Mucosa of descending colon (tissue), 3 donors: ENCODE results near the gene PRKCZ. TPM values are rescaled to one million over a fixed set of nuclear protein-coding genes. Genes with fewer than 3 reads are reported as not detected.

Source experiments
- ATAC-seq: fragments of 200-7000 bp; cut with Tn5 transposase; one replicate; pipeline ENCODE4 v1.9.1; 2020; ENCODE audit warnings: mild to moderate bottlenecking, moderate library complexity
- DNase-seq, 3 donors: peaks; one replicate each; pipeline ENCODE4 v3.0.0-alpha.2; 2020
- H3K36me3 ChIP-seq: fragments of 200-600 bp; one replicate; pipeline ENCODE4 v1.8.0; 2021; ENCODE audit warnings: low read depth, mild to moderate bottlenecking
- H3K4me1 ChIP-seq: fragments of 200-600 bp; one replicate; pipeline ENCODE4 v1.8.0; 2021; ENCODE audit warnings: low read depth, mild to moderate bottlenecking
- H3K4me3 ChIP-seq: fragments of 200-600 bp; one replicate; pipeline ENCODE4 v1.8.0; 2021; ENCODE audit warnings: mild to moderate bottlenecking
- H3K9me3 ChIP-seq: fragments of 200-600 bp; one replicate; pipeline ENCODE4 v1.8.0; 2021; ENCODE audit warnings: mild to moderate bottlenecking
- intact Hi-C, 2 donors: fragments of 100-400 bp; cut with DNase I in 1 of 2; cut with micrococcal nuclease in 1 of 2; formaldehyde crosslinking; loops; one replicate each; pipeline versions ENCODE4 v1.11.0 to v1.11.1; 2022; cut with DNase I, micrococcal nuclease
- total RNA-seq, 3 donors: library from RNA; stranded (reverse); fragmentation: NEBNext Ultra II Directional in 2 of 3; extraction: Animal tissue kit (Norgen Biotek cat#: 25700) in 2 of 3; gene quantifications; one replicate each; pipeline versions ENCODE4 v1.2.1 to v1.2.4, GENCODE V29; 2021 to 2023
- TF ChIP-seq, protein P1 (sequence below): fragments of 200-600 bp; IDR thresholded peaks from one replicate; pipeline ENCODE4 v1.8.0; 2022; ENCODE audit warnings: antibody characterized with exemption, mild to moderate bottlenecking
- donor health status: DM: no; HTN: no; CAD: no; lungs with moderate emphysema.
- donor health status: DM: no; HTN: no; CAD: no.
- donor health status: DM: no; HTN: yes; CAD: no.

The PRKCZ gene
- total RNA-seq, 3 donors from 2014 or later: 38.9 to 80.2 (median 53.7) TPM

DNA sequence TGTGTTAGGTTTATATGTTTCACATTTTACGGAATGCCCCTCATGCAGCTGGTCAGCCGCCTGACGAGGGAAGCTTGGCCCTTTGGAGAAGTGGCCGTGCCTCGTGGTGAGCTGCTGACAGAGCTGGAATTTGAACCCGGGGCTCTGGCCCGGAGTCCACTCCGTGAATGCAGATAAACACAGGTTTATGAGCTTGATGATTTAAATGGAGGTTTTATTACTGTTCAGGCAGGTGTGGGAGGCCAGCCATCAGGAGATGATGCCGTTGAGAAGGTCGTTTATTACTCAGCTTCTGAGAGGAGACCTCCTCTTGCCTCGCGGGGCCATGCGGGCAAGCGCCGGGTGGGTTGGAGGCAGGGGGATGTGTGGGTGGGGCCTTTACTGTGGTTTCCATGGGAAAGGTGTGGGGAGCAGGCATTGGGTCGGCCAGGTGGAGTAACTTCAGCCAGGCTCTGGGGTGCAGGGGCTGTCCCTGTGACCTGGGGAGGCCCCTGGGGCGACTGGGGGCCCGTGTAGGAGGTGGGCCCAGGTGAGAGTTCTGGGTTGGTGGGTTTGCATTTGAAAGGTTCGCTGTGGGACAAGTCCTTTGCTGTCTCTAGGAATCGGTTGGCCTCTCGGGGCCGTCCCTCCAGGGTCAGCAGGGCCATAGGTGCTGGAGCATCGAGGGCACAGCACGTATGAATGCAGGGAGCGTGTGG lies 22.0 kb downstream of the PRKCZ start:
- intact Hi-C loops: no loop called here
- TF ChIP-seq, protein P1, sequence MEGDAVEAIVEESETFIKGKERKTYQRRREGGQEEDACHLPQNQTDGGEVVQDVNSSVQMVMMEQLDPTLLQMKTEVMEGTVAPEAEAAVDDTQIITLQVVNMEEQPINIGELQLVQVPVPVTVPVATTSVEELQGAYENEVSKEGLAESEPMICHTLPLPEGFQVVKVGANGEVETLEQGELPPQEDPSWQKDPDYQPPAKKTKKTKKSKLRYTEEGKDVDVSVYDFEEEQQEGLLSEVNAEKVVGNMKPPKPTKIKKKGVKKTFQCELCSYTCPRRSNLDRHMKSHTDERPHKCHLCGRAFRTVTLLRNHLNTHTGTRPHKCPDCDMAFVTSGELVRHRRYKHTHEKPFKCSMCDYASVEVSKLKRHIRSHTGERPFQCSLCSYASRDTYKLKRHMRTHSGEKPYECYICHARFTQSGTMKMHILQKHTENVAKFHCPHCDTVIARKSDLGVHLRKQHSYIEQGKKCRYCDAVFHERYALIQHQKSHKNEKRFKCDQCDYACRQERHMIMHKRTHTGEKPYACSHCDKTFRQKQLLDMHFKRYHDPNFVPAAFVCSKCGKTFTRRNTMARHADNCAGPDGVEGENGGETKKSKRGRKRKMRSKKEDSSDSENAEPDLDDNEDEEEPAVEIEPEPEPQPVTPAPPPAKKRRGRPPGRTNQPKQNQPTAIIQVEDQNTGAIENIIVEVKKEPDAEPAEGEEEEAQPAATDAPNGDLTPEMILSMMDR: no peak
- DNase-seq (peak; percentile 77 to 80 (median 79)), ATAC-seq (peak; percentile 95)
- peaks cover 4% of the 10 kb centered on the region for H3K9me3 ChIP-seq
- H3K36me3 ChIP-seq: peaks cover 4% of the 10 kb centered on the region
- peaks cover 20% of the 10 kb centered on the region for H3K4me1 ChIP-seq
- no peak overlapping the region for H3K4me3 ChIP-seq

DNA sequence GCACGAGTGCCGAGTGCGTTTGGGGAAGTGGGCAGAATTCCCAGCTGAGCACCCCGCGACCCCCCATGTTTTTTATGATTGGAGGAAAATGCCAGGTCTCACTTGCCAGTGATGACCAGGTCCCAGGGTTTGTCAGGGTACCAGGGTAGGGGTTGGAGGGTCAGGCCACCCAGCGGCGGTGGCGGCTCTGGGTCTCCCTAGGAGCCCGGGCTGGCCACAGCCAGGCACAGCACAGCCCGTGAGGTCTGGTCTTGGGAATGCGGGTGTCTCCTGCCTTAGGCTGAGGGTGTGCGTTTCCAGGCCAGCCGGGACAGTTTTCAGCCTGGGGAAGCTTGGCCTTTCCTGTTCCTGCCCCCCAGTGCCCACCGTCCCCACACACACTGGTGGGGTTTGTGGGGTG lies 22.7 kb downstream of the PRKCZ start:
- Histone ChIP-seq H3K36me3 (peaks cover 4% of the 10 kb centered on the region), H3K9me3 (peaks cover 11% of the 10 kb centered on the region), H3K4me3 (no peak overlapping the region), H3K4me1 (peaks cover 20% of the 10 kb centered on the region)
- intact Hi-C loops: no loop called here
- ATAC-seq (no peak), DNase-seq (no peak)
- TF ChIP-seq, protein P1: no peak

DNA sequence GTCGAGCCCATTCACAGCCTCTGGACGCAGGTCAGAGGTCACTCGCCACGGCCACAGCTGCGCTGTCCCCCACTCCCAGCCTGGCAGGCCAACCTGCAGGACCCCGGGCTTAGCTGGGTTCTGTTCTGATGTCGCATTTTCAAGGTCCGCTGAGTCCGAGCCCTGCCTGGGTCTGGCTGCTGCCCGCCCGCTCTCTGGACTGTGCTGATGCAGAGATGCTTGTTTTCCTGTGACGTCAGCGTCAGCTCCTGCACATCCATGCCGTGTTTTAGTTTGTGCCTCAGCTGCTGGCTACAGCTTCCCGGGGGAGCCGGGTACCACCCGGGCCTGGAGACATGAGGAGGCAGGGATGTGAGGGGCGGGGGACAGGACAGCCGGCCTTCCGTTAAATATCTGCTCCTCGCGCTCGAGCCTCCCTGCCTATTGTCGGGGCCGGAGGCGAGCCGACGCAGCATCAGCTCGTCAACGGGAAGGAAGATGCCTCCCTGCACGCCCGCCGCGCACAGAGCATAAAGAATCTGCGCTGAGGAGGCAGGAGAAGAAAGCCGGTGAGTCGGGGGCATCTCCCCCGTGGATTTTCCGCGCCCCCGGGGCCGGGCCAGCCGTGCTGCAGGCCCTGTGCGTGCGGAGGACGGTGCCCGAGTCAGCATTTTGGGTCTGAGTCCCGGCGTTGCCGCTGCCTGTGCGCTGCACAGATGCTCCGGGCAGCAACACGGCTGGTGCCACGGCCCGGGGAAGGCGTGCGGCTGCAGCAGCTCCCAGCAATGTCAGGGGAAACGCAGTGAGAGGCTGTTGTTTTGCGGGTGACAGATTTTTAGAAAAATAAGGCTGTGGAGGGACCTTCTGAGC lies 23.4 kb downstream of the PRKCZ start:
- Histone ChIP-seq H3K4me1 (peaks cover 20% of the 10 kb centered on the region), H3K36me3 (peaks cover 4% of the 10 kb centered on the region), H3K4me3 (no peak overlapping the region), H3K9me3 (peaks cover 18% of the 10 kb centered on the region)
- ATAC-seq (no peak), DNase-seq (no peak)
- TF ChIP-seq, protein P1: no peak
- intact Hi-C loops: no loop called here

DNA sequence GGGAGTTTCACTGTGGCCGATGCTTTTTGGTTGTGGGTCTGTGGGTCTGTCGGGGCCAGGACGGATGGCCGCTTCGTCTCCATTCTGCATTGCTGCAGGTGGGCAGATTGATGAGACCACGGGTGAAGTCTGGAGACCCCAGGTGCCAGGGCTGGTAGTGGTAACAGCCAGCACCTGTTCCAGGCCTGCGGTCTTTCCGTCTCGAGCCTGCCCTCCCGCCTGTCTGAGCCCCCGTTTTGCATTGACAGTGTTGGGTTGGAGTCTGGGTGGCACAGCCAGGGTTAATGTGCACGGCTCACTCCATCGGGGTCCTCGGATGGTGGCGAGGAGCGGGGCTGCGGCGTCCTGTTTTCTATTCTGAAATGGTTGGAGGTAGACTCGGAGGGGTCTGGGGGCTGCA lies 24.2 kb downstream of the PRKCZ start:
- TF ChIP-seq, protein P1: no peak
- no peaks in the 10 kb centered on the region for H3K36me3 ChIP-seq
- no peak overlapping the region for H3K4me3 ChIP-seq
- peaks cover 22% of the 10 kb centered on the region for H3K9me3 ChIP-seq
- peaks cover 20% of the 10 kb centered on the region for H3K4me1 ChIP-seq
- intact Hi-C loops: no loop called here
- no peak for ATAC-seq
- no peak for DNase-seq

DNA sequence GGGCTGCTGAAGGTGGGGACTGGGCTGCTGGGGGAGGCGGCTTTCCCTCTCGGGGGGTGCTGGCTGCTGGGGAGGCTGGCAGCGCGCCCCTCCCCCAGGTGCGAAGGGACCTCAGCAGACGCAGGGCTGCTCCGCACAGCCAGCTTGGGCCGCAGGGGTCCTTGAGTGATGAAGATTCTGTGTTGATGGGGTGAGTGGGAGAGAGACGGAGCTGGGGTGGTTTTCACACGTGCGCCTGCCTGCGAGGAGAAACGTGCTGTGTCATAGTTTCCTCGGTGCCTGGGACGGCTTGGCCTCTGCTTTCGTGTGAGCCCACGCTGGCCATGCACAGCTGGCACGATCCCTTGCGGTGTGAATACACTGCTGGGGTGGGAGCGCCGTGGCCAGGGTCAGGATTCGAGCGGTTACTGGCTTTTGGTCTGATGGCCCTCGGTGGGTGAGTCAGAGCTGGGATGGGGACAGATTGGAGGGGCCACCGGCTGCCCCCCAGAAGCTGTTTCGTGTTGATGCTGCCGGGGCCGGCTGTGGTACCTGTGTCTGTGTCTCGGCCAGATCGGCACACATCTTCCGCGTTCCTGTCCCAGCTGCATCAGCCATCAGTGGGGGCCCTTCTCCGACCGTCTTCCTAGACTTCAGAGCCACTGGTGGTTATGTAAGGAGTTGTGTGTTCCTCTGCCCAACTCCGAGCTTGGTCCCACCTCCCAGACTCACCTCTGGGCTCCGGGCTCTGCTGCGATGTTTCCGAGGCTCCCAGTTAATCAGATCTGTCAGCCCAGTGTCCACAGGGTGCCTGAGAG lies 24.9 kb downstream of the PRKCZ start:
- no peak for ATAC-seq

More for the DNA sequence above, 24.9 kb downstream of the PRKCZ start:
- intact Hi-C loops: no loop called here
- no peaks in the 10 kb centered on the region for H3K36me3 ChIP-seq
- H3K4me3 ChIP-seq: no peak overlapping the region
- TF ChIP-seq, protein P1: no peak
- peaks cover 22% of the 10 kb centered on the region for H3K9me3 ChIP-seq
- H3K4me1 ChIP-seq: peaks cover 20% of the 10 kb centered on the region
- no peak for DNase-seq
